ENCODE measurements around the gene LMO7.

- TF ChIP-seq ZNF274 (IDR thresholded peaks at IDR 0.05; ENCODE audit: low read depth, low read length) (no peak), YY1 (IDR thresholded peaks at IDR 0.05; ENCODE audit: insufficient read depth, insufficient read length) (no peak), SUZ12 (IDR thresholded peaks at IDR 0.05; ENCODE audit: extremely low read depth, insufficient read depth, insufficient read length) (no peak)
Observed at GRCh38 chr13:75736173-75736572, 100.0 kb downstream of the LMO7 start.

Data from NT2/D1 (cell line).